Activated CD8-positive, alpha-beta memory T cell treated with anti-CD3 and anti-CD28 coated beads for 48 hours (primary cell): ENCODE measurements around the gene ICOS.
"Not testable (repeated sequence)": the region's sequence is repeated elsewhere in the genome, so short reads cannot be mapped to it uniquely, and the experiment has no call there.

ENCODE experiments used
- DNase-seq, 3 experiments: peaks; one replicate each; pipeline ENCODE4 v3.0.0-alpha.2; 2020; ENCODE audit warnings: low read depth in 2 of 3, low spot score in 2 of 3

Gene ICOS

GRCh38 chr2:203973000-203973399 lies 36.4 kb downstream of the ICOS start:
- no peak for DNase-seq

GRCh38 chr2:203973676-203974075 lies 37.1 kb downstream of the ICOS start:
- no peak for DNase-seq

- no peak for DNase-seq
Observed at GRCh38 chr2:203975912-203976311, 39.3 kb downstream of the ICOS start.

- no peak for DNase-seq
Observed at GRCh38 chr2:203982276-203982675, 45.7 kb downstream of the ICOS start.

- DNase-seq, result no peak
Observed at GRCh38 chr2:203983064-203983715, 46.6 kb downstream of the ICOS start.

GRCh38 chr2:203985978-203986377 lies 49.4 kb downstream of the ICOS start:
- not testable (repeated sequence) for DNase-seq

GRCh38 chr2:203987959-203988358 lies 51.4 kb downstream of the ICOS start:
- DNase-seq, result no peak

GRCh38 chr2:203988500-203989260 lies 52.1 kb downstream of the ICOS start:
- DNase-seq, result no peak

GRCh38 chr2:203989521-203989920 lies 53.0 kb downstream of the ICOS start:
- DNase-seq, result no peak

GRCh38 chr2:203992509-203992908 lies 55.9 kb downstream of the ICOS start:
- no peak for DNase-seq

GRCh38 chr2:203993011-203993410 lies 56.4 kb downstream of the ICOS start:
- no peak for DNase-seq

GRCh38 chr2:203993560-203993959 lies 57.0 kb downstream of the ICOS start:
- no peak for DNase-seq

GRCh38 chr2:203994735-203995134 lies 58.2 kb downstream of the ICOS start:
- DNase-seq, result no peak

GRCh38 chr2:203996692-203997091 lies 60.1 kb downstream of the ICOS start:
- DNase-seq, result no peak

- DNase-seq, result no peak
Observed at GRCh38 chr2:203997481-203997880, 60.9 kb downstream of the ICOS start.

- no peak for DNase-seq
Observed at GRCh38 chr2:203997980-203998809, 61.6 kb downstream of the ICOS start.

GRCh38 chr2:203999835-204000234 lies 63.3 kb downstream of the ICOS start:
- DNase-seq, result no peak

GRCh38 chr2:204000446-204000845 lies 63.9 kb downstream of the ICOS start:
- DNase-seq, result no peak

- DNase-seq, result no peak
Observed at GRCh38 chr2:204003276-204003990, 66.9 kb downstream of the ICOS start.

- DNase-seq, result no peak
Observed at GRCh38 chr2:204004912-204005311, 68.3 kb downstream of the ICOS start.
